SKM-1 treated with dmso at 0.1 percent for 144 hours (cell line): Measurements from ENCODE around the gene TSKU.

Experiments
- DNase-seq: peaks from one replicate; lab custom pipeline; 2025; ENCODE audit not compliant: unreplicated experiment; lab: John Stamatoyannopoulos, UW

TSKU gene

DNA sequence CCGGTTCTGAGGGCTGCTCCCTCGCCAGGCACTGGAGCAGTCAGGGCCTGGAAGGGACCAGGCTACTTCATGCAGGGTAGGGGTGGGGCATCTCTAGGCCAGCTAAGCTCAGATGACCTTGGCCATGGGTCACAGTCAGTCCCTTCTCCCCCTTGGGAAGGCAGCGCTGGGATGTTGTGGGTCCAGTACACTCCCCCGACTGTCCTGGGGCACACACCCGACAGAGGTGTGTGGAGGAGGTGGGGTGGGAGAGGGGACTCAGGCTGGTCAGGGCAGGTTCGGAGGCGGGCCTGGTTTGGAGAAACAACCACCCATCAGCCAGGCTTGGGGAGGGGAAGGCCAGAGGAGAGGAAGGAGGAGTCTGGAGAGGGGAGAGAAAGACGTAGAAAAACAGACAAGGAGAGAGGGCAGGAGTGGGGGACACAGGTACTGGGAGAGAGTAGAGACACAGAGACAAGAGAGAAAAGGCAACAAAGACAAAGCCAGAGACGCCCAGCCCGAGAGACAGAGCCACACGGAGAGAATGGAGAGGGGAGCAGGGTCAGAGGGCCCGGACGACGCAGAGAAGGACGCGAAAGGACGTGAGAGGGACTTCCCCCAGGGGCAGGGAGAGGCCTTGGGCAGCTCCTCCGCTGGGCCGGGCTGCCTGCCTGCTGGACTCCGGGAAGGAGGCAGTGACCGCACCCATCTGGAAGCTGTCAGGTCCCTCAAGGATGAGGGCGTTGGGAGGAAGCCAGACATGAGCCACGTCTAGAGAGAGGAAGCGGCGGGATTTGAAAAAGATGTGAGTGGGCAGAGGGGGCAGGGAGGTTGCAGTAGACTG is 30.6 kb upstream of the TSKU start:
- DNase-seq = no peak

DNA sequence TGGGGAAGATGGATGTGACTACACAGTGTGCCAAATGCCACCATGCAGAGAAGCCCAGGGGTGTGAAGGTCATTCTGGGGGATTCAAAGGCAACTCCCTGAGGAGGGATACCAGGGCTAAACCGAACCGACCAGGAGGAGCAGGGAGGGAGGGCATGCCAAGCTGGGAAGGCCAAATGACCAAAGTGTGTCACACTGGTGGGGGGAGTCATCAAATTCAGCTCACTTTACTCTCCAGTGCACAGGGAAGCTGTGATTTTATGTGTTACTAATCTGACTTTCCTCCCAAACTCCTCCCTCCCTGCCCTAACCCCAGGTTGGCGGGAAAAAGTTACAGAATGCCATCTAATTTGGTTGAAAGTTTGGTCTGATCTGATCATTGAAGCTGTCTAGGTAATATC is 29.7 kb upstream of the TSKU start:
- DNase-seq = no peak

DNA sequence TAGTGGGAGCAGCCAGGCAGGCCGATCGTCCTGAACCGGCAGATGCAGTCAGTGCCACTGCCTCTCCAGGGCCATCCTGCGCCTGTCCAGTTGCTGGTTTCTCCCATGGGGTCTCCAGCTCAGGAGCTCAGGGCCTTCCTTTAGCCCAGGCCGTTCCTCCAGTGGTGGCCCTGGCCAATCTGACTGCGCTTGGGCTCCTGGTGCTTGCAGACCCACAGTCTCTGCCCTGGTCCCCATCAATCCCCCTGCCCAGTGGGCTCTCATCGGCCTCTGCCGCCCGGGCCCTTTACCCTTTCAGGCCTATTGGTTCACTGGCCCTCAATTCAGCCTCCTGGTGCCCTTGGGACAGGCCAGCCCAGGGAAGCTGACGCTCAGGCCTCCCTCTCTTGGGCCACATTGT is 29.2 kb upstream of the TSKU start:
- DNase-seq = no peak

DNA sequence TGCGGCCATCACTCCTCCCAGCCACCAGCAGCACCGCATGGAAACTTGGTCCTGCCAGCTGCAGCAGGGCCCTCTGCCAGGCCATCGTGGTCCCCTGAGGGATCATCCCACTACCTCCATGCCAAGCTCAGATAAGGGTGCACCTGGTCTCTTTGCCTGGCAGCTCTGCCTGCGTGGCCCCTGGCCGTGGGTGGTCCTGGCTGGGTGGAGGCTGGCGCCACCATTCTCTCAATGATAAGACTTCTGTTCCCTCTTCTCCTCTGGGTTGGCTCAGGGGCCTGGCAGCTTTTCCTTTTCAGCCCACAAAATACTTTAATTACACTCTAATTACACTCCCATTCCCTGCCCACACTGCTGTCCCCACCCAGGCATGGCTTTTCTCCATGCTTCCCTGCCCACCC is 26.8 kb upstream of the TSKU start:
- no peak for DNase-seq

DNA sequence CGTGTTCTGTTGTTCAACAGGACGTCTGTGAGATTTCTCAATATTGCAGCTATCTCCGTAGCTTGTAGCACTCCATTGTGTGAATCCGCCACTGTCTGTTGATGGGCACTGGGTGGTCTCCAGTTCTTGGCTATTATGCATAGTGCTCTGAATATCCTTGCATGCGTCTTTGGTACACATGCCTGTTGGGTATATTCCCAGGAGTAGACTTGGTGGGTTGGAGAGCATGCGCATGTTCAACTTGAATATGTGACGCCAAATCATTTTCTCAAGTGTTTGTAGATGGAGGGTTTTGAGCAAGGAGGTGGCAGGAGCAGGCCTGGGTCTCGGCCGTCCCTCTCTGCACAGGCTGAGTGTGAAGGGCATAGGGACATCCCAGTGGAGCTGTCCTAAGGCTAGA is 24.8 kb upstream of the TSKU start:
- DNase-seq = no peak

DNA sequence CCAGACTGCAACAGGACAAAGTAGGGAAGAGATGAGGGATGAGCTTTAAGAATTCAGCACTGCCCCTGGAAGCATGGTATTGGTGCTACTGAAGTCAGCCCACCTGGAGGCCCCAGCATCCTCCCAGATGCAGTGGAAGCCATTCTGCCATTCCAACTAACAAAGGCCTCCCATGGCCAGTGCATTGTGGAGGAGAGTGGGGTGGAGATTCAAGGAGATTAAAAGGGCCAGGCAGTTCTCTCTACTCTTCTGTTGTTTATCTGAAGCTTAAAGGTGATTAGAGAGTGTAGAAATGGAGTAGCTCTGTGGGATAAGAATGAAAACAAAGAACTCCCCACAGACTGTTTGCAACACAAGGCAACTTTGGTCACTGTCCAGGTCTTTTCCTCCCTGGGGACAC is 24.1 kb upstream of the TSKU start:
- DNase-seq = no peak

DNA sequence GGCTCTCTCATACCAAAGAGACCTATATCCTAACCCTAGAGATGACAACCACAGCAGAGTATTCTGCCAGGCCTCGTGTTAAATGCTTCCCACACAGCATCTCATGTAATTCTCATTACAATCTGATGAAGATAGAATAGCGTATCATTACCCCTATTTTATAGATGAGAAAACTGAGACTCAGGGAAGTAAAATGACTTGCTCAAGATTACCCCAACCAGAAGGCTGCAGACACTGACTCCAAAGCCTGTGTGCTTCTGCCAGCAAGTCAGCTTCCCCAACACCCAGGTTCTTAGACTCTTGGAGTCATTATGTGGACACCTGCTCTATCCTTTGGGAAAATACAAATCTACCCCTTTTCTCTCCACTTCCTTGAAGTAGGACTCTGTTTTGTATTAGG is 23.6 kb upstream of the TSKU start:
- DNase-seq = no peak

DNA sequence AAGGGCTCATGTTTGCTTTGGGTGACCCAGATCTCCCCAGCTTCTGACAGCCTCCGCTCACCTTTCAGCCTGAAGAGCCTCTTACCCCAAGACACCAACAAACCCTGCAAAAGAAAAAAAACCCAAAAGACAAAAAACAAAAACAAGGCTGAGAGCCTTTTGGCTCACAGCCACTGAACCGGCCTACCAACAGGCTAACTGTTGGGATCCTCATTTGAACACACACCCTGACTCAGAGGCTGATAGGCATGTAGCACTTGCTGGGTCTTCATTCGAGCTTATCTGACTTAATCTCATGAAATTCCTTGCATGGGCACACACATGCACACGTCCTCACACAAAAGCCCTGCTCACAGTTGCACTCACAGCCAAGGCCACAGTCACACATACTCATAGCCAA is 22.9 kb upstream of the TSKU start:
- DNase-seq = no peak

DNA sequence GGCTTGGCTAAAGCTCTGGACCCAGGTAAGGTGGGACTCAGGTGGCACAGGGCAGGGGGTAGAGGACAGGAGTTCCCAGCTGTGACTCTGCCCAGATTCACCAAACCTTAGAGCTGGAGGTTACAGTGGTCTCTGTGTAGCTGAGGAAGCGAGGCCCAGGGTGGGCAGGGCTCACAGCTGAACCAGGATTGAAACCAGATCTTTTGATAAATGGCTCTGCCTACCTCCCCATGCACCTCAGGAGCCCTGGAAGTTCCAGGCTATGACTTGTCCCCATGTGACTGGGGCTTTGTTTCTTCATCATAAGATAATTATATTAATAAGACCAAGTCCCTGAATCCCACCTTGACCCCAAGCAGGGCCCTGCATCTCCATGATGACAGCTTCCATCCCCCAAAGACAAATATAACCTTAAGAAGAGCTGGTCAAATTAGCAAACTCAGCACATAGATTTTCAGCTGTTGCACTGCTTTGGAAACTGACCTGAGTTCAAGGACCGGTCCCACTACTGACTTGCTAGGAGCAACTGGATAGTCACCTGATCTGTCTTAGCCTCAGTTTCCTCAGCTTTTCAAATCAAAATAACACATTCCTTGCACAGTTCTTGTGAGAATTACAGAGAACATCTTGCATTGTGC is 21.3 kb upstream of the TSKU start:
- no peak for DNase-seq

DNA sequence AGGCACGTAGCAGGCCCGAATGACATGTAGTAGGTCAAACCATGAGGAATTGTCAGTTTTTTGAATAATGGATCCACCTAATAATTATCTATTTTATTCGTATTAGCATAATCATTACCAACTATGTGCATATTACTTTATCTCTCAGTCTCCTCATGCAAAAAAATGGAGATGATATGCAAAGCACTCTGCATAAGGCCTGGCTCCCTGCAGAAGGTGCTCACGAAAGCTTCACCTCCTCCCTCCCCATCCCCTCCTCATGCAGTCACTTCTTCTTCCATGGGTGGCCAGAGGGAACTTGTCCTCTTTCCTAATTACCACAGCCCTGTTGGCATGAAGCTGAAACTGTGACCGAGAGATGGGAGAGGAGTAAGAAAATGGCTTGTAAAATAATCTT is 20.8 kb upstream of the TSKU start:
- DNase-seq = no peak

DNA sequence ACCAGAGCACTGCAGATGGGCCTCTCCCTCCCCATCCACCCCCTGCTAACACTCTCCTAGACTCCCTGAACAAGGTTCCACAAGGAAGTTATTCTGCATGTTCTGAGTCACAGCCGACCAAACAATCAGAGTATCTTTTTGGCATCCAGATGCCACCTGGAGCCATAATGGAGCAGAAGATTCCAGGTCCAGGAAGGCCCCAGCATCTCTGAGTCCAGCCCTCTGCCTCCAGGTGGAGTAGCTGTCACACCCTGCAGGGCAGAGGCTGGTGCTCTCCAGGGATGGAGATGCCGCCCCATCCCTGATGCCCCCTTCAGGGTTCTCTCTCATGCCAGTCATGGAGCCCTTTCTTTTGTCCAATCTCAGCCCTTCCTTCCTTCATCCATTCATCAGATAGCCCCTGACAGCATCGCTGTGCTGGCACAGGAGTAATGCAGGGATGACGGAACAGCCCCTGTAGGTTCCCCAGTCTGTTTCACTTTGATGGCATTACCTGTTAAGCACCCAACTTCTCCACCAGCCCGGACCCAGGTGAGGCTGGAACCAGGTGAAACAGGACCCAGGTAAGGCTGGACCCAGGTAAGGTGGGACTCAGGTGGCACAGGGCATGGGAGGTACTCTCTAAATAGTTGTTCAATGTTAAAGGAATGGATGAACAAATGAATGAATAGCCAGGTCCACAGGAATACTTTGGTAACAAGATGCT is 20.1 kb upstream of the TSKU start:
- no peak for DNase-seq

DNA sequence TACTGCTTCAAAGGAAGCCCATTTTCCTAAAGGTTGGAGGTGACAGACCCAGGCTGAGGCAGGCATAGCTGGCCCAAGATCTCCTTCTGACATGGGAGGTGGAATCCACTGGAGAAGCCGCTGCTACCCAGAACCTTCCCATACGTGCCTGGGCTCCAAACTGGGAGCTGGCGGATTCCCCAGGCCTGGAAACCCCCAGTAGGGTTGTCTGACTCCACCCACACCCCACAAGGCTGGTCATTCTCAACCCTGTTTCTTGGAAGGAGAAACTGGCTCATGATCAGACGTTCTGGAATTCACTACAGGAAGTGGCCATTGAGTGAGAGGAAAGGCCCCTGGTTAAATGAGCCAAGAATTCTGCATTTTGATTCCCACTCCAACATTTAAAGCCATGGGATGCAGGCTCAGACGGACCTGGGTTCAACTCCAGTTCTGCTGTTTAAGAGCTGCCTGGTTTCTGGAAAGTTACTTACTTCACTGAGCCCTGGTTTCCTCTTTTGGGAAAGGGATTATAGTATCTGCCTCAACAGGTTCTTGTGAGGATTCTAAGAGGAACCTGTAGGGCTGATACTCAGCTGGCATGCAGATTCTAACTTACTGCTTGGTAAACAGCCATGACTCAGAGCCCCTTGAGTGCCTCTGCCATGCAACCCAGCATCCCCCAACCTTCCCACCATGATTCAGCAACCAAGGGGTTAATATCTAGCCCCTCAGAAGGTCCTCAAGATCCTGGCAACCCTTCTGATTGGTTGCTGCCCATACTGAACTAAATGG is 19.4 kb upstream of the TSKU start:
- DNase-seq = no peak

DNA sequence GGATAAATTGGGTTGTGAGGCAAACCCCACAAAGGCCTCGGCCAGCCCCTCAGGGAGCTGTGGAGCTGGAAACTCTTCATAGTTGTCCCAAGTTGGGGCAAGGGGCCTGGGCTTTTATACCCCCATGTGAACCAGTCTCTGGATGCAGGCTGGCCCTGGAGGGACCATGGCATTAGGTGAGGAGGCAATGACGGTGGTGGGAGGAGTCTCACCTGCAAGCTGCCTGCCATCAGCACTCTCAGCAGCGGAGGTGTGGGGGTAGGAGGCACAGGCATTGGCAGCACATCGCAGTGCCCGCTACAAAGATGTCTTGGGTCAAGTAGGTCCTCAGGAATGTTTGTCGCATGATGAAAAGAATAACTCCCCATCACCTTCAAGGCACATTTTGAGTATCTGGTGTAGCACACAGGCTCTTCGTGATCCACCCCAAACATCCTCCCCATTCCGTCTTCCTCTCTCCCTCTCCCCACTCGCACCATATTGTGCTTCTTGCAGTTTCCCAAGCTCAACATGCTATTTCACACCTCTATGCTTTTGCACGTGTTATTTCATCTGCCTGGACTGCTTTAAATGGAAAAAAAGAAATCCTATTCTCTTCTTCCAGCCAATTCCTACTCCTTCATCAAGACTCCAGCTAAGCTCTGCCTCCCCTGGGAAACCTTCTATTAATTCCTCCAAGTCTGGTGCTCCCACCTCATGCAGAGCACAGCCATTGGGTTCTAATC is 18.1 kb upstream of the TSKU start:
- DNase-seq = no peak

DNA sequence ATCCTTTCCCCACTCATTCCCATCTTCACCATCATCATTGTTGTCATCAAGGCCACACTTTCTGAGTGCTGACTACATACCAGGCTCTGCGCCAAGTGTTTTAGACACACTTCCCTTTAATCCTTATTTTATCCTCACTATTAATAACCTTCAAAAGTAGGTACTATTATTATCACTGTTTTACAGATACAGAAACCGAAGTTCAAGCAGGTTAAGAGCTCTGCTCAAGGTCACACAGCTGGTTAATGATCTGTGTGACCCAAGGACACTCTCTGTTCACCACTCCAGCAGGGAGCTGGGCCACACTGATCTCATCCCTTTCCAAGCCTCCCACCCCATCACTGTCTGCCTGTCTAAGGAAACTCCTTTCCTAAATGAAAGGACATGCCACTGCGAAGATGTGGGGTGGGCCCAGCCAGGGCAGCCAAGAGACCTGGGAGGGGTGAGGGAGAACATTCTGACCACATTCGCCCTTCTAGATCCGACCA is 17.2 kb upstream of the TSKU start:
- DNase-seq = no peak

DNA sequence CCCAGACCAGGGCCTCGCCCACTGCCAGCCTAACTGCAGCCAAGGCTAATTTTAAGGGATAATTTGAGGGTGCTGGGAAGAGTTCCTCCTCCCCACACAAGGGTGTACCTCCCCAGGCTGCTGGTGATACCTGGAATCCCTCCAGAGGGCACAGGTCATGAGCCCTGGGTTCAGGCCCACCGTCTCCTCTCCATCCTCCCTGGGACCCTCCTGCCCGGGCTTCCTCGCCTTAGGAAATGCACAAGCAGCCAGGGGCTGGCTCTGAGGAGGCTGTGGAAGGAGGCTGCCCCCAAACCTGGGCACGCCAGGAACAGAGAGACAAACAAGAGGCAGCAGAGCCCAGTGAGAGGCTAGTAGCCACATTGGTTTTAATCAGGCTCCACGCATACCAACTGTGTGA is 16.6 kb upstream of the TSKU start:
- no peak for DNase-seq

DNA sequence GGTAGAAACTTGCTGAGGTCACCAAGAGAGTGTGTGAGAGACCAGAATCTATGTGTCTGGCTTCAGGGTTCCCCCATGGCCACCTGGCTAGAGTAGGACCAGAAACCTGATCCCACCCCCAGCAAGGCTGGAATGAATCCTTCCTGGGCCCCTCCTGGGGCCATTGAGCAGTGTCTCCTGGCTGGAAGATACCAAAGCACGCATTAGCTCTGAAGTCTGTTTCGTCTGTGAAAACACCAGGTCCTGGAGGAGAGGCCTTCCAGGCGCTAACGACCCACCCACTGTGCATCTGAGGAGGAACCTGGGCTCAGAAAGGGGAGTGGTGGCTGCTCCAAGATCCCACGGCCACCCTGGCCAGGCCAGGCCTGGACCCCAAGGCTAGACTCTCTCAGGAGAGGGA is 15.5 kb upstream of the TSKU start:
- no peak for DNase-seq

DNA sequence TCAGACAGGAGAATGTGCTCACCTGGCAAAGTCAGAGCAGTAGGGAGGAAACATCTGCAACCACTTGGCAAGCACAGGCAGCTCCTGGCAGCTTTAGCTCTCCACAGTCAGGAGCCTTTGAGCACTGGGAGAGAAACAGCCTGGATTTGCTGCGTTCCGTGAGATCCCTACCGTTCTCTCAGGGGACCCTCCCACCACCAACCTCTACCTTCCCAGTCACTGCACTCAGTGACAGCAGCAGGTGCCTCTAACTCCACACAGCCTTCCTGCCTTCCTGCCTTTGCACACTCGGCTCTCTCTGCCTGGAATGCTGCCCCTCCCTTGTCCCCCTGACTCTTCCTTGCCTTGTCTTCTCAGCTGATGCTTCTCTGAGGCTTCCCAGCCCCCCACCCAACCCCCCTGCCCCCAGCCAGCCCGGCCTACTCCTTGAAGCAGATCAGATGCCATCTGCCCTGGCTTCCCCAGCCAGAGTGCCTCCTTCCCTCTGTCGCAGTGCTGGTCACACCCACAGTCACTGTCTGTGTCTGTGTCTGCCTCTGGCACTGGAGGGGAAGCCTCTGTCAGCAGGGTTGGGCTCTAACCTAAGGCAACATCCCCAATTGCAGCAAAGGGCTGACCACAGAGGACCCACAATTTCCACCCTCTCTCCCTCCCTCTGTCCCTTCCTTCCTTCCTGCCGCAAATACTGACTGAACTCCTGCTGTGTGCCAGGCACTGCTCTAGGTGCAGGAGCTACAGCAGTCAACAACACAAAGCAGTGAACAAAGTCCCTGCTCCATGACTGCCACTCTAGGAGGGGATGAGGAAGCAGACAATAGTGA is 14.9 kb upstream of the TSKU start:
- peak; percentile 95 for DNase-seq

DNA sequence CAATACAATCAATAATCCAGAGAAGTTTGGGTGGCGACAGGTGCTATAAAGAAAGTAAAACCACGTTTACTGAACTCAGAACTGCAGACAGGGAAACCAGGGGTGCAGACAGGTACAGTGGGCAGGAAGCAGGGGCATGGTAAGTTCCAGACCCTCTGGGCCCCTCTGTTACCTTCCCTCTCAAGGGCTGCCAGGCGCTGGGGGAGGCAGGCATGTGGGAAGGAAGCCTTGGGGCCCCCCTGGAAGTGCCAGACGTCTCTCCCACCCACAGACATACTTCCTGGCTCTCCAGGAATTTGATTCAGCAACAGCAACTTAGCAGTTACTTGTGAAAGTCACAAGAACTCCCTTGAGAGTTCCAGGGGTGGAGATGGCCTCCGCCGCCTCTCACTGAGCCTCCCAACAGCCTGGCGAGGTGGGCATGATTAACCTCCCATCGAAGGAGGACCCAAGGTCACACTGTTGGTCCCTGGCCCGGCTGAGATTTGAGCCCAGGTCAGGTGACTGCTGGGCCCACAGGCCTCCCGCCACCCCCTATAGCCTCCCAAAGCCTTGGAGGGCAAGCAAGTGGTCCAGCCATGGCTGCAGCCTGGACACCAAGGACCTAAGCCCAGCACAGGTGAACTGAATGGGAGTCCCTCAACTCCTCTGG is 14.1 kb upstream of the TSKU start:
- DNase-seq = no peak
